Measurements from ENCODE around the gene TAS2R1.

DNA sequence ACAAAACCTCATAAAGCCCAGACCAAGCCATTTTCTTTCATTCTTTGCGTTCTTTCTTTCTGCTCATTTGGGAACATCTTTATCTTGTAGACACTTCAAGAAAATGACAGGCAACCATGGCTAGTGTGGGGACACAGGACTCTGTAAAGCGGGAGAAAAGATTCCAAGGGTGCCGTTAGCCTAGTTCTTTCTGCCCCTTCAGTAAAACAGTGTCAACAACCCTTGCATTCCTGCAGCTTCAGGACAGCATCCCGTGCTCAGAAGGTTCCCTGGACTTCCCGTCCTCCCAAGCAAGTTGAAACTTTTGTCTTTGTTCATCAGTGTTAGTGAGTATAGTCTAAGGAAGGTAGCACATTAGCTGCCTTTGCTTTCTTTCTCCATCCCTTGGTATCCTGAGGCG is 41.9 kb downstream of the TAS2R1 start:
- TF ChIP-seq, protein P1, sequence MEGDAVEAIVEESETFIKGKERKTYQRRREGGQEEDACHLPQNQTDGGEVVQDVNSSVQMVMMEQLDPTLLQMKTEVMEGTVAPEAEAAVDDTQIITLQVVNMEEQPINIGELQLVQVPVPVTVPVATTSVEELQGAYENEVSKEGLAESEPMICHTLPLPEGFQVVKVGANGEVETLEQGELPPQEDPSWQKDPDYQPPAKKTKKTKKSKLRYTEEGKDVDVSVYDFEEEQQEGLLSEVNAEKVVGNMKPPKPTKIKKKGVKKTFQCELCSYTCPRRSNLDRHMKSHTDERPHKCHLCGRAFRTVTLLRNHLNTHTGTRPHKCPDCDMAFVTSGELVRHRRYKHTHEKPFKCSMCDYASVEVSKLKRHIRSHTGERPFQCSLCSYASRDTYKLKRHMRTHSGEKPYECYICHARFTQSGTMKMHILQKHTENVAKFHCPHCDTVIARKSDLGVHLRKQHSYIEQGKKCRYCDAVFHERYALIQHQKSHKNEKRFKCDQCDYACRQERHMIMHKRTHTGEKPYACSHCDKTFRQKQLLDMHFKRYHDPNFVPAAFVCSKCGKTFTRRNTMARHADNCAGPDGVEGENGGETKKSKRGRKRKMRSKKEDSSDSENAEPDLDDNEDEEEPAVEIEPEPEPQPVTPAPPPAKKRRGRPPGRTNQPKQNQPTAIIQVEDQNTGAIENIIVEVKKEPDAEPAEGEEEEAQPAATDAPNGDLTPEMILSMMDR (IDR thresholded peaks at IDR 0.05) = no peak
- TF ChIP-seq EZH2phosphoT487 (IDR thresholded peaks at IDR 0.05) = no peak
- no peak for TF ChIP-seq EZH2 (IDR thresholded peaks at IDR 0.05)

Data from neural progenitor cell (in vitro differentiated cells).